Glutamatergic neuron (in vitro differentiated cells): ENCODE results near the gene USP17L17. TPM values are rescaled to one million over a fixed set of nuclear protein-coding genes. Genes with fewer than 3 reads are reported as not detected.
"Not testable (repeated sequence)": the region's sequence is repeated elsewhere in the genome, so short reads cannot be mapped to it uniquely, and the experiment has no call there.

ENCODE experiments used
- DNase-seq: peaks from one replicate; pipeline ENCODE4 v3.0.0; 2022
- H3K27ac Mint-ChIP-seq: one replicate; pipeline ENCODE4 v1.8.0; 2020; ENCODE audit warnings: mild to moderate bottlenecking, mixed read lengths, inconsistent platforms; ENCODE audit not compliant: unreplicated experiment
- H3K27me3 Mint-ChIP-seq: one replicate; pipeline ENCODE4 v1.8.0; 2020; ENCODE audit warnings: mild to moderate bottlenecking, moderate library complexity, mixed read lengths, inconsistent platforms; ENCODE audit not compliant: unreplicated experiment
- H3K36me3 Mint-ChIP-seq: one replicate; pipeline ENCODE4 v1.8.0; 2020; ENCODE audit warnings: mild to moderate bottlenecking, mixed read lengths, inconsistent platforms; ENCODE audit not compliant: unreplicated experiment
- H3K4me1 Mint-ChIP-seq: one replicate; pipeline ENCODE4 v1.8.0; 2020; ENCODE audit warnings: mild to moderate bottlenecking, low read depth, mixed read lengths, inconsistent platforms; ENCODE audit not compliant: unreplicated experiment
- H3K4me3 Mint-ChIP-seq: one replicate; pipeline ENCODE4 v1.8.0; 2020; ENCODE audit warnings: mild to moderate bottlenecking, mixed read lengths, inconsistent platforms; ENCODE audit not compliant: unreplicated experiment
- H3K9me3 Mint-ChIP-seq: one replicate; pipeline ENCODE4 v1.8.0; 2020; ENCODE audit warnings: mild to moderate bottlenecking, moderate library complexity, mixed read lengths, inconsistent platforms; ENCODE audit not compliant: unreplicated experiment
- long read RNA-seq: library from polyadenylated mRNA; unstranded; transcript quantifications from one replicate; pipeline ENCODE4 v2.0.0, GENCODE V29; 2020; ENCODE audit not compliant: unreplicated experiment
- total RNA-seq: library from RNA; stranded (reverse); fragmentation: NEBNext Ultra II Directional; extraction: Animal tissue kit (Norgen Biotek cat#: 25700); gene quantifications from one replicate; pipeline ENCODE4 v1.2.1, GENCODE V29; 2021; ENCODE audit not compliant: unreplicated experiment

Gene USP17L17, protein sequence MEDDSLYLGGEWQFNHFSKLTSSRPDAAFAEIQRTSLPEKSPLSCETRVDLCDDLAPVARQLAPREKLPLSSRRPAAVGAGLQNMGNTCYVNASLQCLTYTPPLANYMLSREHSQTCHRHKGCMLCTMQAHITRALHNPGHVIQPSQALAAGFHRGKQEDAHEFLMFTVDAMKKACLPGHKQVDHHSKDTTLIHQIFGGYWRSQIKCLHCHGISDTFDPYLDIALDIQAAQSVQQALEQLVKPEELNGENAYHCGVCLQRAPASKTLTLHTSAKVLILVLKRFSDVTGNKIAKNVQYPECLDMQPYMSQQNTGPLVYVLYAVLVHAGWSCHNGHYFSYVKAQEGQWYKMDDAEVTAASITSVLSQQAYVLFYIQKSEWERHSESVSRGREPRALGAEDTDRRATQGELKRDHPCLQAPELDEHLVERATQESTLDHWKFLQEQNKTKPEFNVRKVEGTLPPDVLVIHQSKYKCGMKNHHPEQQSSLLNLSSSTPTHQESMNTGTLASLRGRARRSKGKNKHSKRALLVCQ
- not detected for total RNA-seq
- long read RNA-seq: 0 reads

DNA sequence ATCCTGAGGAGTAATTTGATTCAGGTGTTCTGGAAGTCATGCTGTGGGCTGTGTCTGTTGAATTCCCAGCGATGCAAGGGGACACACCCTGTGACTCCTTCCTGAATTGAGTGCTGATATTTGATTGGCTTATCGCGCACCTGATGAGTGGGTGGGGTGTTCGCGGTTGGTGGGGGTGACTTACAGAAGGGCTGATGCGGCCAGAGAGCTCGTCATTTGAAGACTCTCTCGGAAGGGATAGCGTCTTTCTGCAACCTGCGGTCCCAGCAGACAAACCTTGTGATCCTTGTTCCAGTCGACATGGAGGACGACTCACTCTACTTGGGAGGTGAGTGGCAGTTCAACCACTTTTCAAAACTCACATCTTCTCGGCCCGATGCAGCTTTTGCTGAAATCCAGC lies at the start of gene USP17L17:
USP17L17 (plus strand) TSS at position 301 of the 400 bp plus-strand sequence; CDS start at position 301, 0 bp downstream.
- not testable (repeated sequence) for H3K36me3 Mint-ChIP-seq, DNase-seq, H3K9me3 Mint-ChIP-seq, H3K4me3 Mint-ChIP-seq, H3K4me1 Mint-ChIP-seq, H3K27ac Mint-ChIP-seq, H3K27me3 Mint-ChIP-seq

DNA sequence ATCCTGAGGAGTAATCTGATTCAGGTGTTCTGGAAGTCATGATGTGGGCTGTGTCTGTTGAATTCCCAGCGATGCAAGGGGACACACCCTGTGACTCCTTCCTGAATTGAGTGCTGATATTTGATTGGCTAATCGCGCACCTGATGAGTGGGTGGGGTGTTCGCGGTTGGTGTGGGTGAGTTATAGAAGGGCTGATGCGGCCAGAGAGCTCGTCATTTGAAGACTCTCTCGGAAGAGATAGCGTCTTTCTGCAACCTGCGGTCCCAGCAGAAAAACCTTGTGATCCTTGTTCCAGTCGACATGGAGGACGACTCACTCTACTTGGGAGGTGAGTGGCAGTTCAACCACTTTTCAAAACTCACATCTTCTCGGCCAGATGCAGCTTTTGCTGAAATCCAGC lies 33.3 kb upstream of the USP17L17 start, which contains the start of gene USP17L10:
USP17L10 (plus strand) TSS at position 301 of the 400 bp plus-strand sequence; CDS start at position 301, 0 bp downstream.
- H3K36me3 Mint-ChIP-seq, H3K4me1 Mint-ChIP-seq, H3K4me3 Mint-ChIP-seq, H3K27ac Mint-ChIP-seq, H3K27me3 Mint-ChIP-seq, H3K9me3 Mint-ChIP-seq, DNase-seq: not testable (repeated sequence)

DNA sequence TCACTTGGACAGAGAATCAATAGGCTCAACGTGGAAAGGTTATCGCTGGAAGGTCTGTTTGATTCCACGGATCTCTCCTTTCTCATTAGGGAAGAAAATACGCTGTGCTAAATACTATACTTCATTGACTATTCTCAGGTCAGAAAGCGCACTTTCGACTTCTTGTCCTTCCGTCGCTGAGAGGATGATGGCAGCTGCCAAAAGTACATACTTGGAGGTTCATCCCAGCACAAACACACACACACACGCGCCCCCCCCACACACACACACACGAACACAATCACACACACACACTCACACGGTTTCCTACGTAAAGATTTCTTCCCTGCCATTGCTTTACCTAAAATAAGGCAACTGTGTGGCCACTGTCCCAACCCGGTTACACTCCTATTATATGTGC lies 29.0 kb upstream of the USP17L17 start:
- H3K4me1 Mint-ChIP-seq, H3K27ac Mint-ChIP-seq, DNase-seq, H3K9me3 Mint-ChIP-seq, H3K27me3 Mint-ChIP-seq, H3K36me3 Mint-ChIP-seq, H3K4me3 Mint-ChIP-seq: not testable (repeated sequence)

DNA sequence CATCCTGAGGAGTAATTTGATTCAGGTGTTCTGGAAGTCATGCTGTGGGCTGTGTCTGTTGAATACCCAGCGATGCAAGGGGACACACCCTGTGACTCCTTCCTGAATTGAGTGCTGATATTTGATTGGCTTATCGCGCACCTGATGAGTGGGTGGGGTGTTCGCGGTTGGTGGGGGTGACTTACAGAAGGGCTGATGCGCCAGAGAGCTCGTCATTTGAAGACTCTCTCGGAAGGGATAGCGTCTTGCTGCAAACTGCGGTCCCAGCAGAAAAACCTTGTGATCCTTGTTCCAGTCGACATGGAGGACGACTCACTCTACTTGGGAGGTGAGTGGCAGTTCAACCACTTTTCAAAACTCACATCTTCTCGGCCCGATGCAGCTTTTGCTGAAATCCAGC lies 28.6 kb upstream of the USP17L17 start, which contains the start of gene USP17L11:
USP17L11 (plus strand) TSS at position 301 of the 400 bp plus-strand sequence; CDS start at position 301, 0 bp downstream.
- H3K36me3 Mint-ChIP-seq, H3K9me3 Mint-ChIP-seq, H3K27me3 Mint-ChIP-seq, DNase-seq, H3K27ac Mint-ChIP-seq, H3K4me3 Mint-ChIP-seq, H3K4me1 Mint-ChIP-seq: not testable (repeated sequence)

DNA sequence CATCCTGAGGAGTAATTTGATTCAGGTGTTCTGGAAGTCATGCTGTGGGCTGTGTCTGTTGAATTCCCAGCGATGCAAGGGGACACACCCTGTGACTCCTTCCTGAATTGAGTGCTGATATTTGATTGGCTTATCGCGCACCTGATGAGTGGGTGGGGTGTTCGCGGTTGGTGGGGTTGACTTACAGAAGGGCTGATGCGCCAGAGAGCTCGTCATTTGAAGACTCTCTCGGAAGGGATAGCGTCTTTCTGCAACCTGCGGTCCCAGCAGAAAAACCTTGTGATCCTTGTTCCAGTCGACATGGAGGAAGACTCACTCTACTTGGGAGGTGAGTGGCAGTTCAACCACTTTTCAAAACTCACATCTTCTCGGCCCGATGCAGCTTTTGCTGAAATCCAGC lies 23.8 kb upstream of the USP17L17 start, which contains the start of gene USP17L12:
USP17L12 (plus strand) TSS at position 301 of the 400 bp plus-strand sequence; CDS start at position 301, 0 bp downstream.
- H3K36me3 Mint-ChIP-seq, DNase-seq, H3K27me3 Mint-ChIP-seq, H3K9me3 Mint-ChIP-seq, H3K4me1 Mint-ChIP-seq, H3K27ac Mint-ChIP-seq, H3K4me3 Mint-ChIP-seq: not testable (repeated sequence)

DNA sequence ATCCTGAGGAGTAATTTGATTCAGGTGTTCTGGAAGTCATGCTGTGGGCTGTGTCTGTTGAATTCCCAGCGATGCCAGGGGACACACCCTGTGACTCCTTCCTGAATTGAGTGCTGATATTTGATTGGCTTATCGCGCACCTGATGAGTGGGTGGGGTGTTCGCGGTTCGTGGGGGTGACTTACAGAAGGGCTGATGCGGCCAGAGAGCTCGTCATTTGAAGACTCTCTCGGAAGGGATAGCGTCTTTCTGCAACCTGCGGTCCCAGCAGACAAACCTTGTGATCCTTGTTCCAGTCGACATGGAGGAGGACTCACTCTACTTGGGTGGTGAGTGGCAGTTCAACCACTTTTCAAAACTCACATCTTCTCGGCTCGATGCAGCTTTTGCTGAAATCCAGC lies 19.1 kb upstream of the USP17L17 start, which contains the start of gene USP17L13:
USP17L13 (plus strand) TSS at position 301 of the 400 bp plus-strand sequence; CDS start at position 301, 0 bp downstream.
- H3K4me3 Mint-ChIP-seq, H3K27ac Mint-ChIP-seq, H3K27me3 Mint-ChIP-seq, H3K36me3 Mint-ChIP-seq, H3K4me1 Mint-ChIP-seq, H3K9me3 Mint-ChIP-seq, DNase-seq: not testable (repeated sequence)

DNA sequence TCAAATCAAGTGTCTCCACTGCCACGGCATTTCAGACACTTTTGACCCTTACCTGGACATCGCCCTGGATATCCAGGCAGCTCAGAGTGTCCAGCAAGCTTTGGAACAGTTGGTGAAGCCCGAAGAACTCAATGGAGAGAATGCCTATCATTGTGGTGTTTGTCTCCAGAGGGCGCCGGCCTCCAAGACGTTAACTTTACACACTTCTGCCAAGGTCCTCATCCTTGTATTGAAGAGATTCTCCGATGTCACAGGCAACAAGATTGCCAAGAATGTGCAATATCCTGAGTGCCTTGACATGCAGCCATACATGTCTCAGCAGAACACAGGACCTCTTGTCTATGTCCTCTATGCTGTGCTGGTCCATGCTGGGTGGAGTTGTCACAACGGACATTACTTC lies 13.4 kb upstream of the USP17L17 start:
- H3K27ac Mint-ChIP-seq, H3K27me3 Mint-ChIP-seq, H3K36me3 Mint-ChIP-seq, H3K4me3 Mint-ChIP-seq, DNase-seq, H3K9me3 Mint-ChIP-seq, H3K4me1 Mint-ChIP-seq: not testable (repeated sequence)

DNA sequence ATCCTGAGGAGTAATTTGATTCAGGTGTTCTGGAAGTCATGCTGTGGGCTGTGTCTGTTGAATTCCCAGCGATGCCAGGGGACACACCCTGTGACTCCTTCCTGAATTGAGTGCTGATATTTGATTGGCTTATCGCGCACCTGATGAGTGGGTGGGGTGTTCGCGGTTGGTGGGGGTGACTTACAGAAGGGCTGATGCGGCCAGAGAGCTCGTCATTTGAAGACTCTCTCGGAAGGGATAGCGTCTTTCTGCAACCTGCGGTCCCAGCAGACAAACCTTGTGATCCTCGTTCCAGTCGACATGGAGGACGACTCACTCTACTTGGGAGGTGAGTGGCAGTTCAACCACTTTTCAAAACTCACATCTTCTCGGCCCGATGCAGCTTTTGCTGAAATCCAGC lies 9.6 kb upstream of the USP17L17 start, which contains the start of gene USP17L15:
USP17L15 (plus strand) TSS at position 301 of the 400 bp plus-strand sequence; CDS start at position 301, 0 bp downstream.
- not testable (repeated sequence) for H3K27me3 Mint-ChIP-seq, H3K27ac Mint-ChIP-seq, DNase-seq, H3K4me3 Mint-ChIP-seq, H3K9me3 Mint-ChIP-seq, H3K36me3 Mint-ChIP-seq, H3K4me1 Mint-ChIP-seq

DNA sequence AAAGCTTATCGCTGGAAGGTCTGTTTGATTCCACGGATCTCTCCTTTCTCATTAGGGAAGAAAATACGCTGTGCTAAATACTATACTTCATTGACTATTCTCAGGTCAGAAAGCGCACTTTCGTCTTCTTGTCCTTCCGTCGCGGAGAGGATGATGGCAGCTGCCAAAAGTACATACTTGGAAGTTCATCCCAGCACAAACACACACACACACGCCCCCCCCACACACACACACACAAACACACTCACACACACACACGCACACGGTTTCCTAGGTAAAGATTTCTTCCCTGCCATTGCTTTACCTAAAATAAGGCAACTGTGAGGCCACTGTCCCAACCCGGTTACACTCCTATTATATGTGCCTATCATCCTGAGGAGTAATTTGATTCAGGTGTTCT lies 5.2 kb upstream of the USP17L17 start:
- not testable (repeated sequence) for H3K36me3 Mint-ChIP-seq, H3K27me3 Mint-ChIP-seq, H3K4me1 Mint-ChIP-seq, H3K9me3 Mint-ChIP-seq, DNase-seq, H3K27ac Mint-ChIP-seq, H3K4me3 Mint-ChIP-seq

DNA sequence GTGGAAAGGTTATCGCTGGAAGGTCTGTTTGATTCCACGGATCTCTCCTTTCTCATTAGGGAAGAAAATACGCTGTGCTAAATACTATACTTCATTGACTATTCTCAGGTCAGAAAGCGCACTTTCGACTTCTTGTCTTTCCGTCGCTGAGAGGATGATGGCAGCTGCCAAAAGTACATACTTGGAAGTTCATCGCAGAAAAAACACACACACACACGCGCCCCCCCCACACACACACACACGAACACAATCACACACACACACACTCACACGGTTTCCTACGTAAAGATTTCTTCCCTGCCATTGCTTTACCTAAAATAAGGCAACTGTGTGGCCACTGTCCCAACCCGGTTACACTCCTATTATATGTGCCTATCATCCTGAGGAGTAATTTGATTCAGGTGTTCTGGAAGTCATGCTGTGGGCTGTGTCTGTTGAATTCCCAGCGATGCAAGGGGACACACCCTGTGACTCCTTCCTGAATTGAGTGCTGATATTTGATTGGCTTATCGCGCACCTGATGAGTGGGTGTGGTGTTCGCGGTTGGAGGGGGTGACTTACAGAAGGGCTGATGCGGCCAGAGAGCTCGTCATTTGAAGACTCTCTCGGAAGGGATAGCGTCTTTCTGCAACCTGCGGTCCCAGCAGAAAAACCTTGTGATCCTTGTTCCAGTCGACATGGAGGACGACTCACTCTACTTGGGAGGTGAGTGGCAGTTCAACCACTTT lies 4.4 kb downstream of the USP17L17 start, which contains the start of gene USP17L18:
USP17L18 (plus strand) TSS at position 678 of the 728 bp plus-strand sequence; CDS start at position 678, 0 bp downstream.
- DNase-seq: peak; percentile 6
- H3K36me3 Mint-ChIP-seq, H3K9me3 Mint-ChIP-seq, H3K4me1 Mint-ChIP-seq, H3K27me3 Mint-ChIP-seq, H3K4me3 Mint-ChIP-seq, H3K27ac Mint-ChIP-seq: not testable (repeated sequence)

DNA sequence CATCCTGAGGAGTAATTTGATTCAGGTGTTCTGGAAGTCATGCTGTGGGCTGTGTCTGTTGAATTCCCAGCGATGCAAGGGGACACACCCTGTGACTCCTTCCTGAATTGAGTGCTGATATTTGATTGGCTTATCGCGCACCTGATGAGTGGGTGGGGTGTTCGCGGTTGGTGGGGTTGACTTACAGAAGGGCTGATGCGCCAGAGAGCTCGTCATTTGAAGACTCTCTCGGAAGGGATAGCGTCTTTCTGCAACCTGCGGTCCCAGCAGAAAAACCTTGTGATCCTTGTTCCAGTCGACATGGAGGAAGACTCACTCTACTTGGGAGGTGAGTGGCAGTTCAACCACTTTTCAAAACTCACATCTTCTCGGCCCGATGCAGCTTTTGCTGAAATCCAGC lies 9.4 kb downstream of the USP17L17 start, which contains the start of gene USP17L19:
USP17L19 (plus strand) TSS at position 301 of the 400 bp plus-strand sequence; CDS start at position 301, 0 bp downstream.
- H3K9me3 Mint-ChIP-seq, H3K36me3 Mint-ChIP-seq, H3K27me3 Mint-ChIP-seq, H3K27ac Mint-ChIP-seq, DNase-seq, H3K4me1 Mint-ChIP-seq, H3K4me3 Mint-ChIP-seq: not testable (repeated sequence)
